Keratinocyte (primary cell): Measurements from ENCODE around the gene FNDC3B.

ENCODE experiments used
- CTCF ChIP-seq, 3 experiments: IDR thresholded peaks in 1 of 3; conservative IDR thresholded peaks in 1 of 3; optimal IDR thresholded peaks in 1 of 3; 2 replicates in 2 of 3; 3 replicates in 1 of 3; pipeline versions ENCODE3 to v1.5.1; 2011; ENCODE audit warnings: low read length in 3 of 3, mild to moderate bottlenecking in 3 of 3, moderate library complexity in 2 of 3, control low read depth in 1 of 3, inconsistent platforms in 1 of 3; ENCODE audit not compliant: insufficient read depth in 2 of 3; ENCODE audit errors: extremely low read depth in 1 of 3
- EZH2 ChIP-seq: IDR thresholded peaks from one replicate; pipeline ENCODE4 v1.6.1; 2012; ENCODE audit warnings: inconsistent platforms, mild to moderate bottlenecking, low read length, moderate library complexity

GRCh38 chr3:172182797-172183196 lies 143.4 kb downstream of the FNDC3B start:
- TF ChIP-seq CTCF (optimal IDR thresholded peaks at IDR 0.05 in 1 of 3, IDR thresholded peaks at IDR 0.05 in 1 of 3, conservative IDR thresholded peaks at IDR 0.05 in 1 of 3; ENCODE audit: extremely low read depth in 1 of 3, insufficient read depth in 2 of 3, low read length in 3 of 3) = no peak
- TF ChIP-seq EZH2 = no peak
